Measurements from ENCODE around the gene ADAMTS13. TPM values are rescaled to one million over a fixed set of nuclear protein-coding genes. Genes with fewer than 3 reads are reported as not detected.
"Not testable (repeated sequence)": the region's sequence is repeated elsewhere in the genome, so short reads cannot be mapped to it uniquely, and the experiment has no call there.

Gene ADAMTS13
- polyA plus RNA-seq, 1 donor = 10.9 TPM

DNA sequence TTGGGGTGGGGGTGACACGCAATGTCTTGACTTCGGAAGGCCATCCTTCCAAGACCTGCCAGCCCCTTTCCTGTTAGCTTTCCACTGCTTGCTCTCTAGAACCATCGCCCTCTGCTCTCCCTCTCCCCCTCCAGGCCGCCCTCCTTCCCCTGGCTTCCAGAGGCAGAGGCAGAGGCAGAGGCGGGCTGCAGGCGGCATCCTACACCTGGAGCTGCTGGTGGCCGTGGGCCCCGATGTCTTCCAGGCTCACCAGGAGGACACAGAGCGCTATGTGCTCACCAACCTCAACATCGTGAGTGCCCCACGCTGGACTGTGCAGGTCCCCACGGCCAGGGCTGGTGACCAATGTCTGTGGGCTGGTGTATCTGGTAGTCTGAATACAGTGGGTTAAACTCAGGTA, 2.0 kb downstream of the ADAMTS13 start:
- DNase-seq = no peak

DNA sequence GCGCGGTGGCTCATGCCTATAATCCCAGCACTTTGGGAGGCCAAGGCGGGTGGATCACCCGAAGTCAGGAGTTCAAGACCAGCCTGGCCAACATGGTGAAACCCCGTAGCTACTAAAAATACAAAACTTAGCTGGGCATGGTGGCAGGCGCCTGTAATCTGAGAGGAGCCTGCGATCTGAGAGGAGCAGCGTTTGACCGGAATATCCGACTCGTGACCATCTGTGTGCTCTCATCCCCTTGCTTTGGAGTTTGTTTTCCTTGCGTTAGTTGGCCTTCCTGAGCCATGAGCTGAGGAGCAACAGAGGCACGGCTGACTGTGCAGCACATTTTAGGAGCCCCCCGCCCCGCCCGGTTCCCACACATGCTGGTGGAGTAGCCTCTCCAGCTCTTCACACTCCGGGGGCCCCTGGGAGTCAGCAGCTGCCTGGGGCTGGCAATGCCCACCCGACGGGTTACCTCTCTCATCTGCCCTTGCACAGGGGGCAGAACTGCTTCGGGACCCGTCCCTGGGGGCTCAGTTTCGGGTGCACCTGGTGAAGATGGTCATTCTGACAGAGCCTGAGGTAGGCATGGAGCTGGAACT, 3.0 kb downstream of the ADAMTS13 start:
- no peak for DNase-seq

DNA sequence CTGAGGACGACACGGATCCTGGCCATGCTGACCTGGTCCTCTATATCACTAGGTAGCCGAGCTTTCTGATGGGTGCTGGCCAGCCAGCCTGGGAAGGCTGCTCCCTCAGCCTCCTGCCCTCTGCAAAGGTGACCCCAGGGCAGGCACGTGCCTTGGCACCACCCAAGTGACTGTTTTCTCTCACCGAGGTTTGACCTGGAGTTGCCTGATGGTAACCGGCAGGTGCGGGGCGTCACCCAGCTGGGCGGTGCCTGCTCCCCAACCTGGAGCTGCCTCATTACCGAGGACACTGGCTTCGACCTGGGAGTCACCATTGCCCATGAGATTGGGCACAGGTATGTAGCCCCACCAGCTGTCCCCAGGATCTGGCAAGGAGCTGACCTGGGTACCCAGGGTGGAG, 3.8 kb downstream of the ADAMTS13 start:
- DNase-seq = no peak

DNA sequence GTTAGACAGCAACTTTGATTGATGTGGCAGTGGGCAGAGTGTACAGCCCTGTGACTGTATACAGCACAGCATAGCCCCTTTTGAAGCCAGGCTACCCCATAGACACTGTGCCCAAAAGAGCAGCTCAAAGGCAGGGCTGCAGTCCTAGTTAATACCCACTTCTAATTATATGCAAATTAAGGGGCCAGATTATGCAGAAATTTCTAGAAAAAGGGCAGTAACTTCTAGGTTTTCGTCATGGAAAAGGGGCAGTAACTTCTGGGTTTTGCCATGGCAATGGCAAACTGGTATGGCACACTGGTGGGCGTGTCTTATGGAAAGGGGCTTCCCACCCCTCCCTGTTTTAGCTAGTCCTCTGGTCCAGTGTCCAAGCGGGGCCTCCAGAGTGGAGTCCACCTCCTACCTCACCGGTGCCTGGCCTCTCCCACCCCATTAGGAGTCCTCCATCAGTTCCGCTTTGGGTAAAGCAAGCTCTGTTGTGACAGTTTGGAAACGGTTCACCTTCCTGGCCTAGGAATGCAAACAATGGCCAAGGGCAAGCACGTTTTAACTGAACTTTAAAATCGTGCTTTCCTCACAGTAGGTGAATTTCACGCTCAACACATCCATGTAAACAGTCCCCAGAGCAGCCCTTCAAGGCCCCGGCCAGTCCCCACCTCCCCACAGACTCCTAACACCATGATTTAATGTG, 5.6 kb downstream of the ADAMTS13 start:
- DNase-seq = no peak

DNA sequence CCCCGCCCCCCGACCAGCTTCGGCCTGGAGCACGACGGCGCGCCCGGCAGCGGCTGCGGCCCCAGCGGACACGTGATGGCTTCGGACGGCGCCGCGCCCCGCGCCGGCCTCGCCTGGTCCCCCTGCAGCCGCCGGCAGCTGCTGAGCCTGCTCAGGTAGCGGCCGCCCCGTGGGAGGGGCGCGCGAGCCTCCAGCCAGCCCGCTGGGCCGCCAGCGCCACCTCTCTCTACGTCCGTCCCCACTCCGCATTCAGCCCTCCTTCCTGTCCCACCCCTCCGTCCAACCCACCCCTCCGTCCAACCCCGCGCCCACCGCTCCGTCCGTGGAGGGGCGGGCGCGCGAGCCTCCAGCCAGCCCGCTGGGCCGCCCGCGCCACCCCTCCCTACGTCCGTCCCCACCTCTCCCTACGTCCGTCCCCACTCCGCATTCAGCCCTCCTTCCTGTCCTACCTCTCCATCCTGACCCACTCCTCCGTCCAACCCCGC, 6.5 kb downstream of the ADAMTS13 start:
- peak; percentile 45 for DNase-seq

DNA sequence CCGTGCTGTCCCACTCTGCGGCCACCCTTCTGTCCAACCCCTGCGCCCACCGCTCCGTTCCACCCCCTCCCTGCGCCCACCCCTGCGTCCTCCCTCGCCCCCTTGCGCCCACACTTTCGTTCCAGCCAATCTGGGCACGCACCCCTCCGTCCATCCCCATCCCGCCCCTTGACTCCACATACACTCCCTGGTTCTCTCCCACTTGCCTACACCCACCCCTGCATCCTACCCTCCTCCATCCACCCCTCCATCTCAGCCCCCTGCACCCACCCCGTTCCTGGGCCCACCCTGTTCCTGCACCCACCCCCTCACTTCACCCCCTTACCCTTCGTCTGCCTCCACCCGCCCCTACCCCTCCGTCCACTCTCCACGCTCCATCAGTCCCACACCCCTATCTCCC, 7.0 kb downstream of the ADAMTS13 start:
- DNase-seq = no peak

DNA sequence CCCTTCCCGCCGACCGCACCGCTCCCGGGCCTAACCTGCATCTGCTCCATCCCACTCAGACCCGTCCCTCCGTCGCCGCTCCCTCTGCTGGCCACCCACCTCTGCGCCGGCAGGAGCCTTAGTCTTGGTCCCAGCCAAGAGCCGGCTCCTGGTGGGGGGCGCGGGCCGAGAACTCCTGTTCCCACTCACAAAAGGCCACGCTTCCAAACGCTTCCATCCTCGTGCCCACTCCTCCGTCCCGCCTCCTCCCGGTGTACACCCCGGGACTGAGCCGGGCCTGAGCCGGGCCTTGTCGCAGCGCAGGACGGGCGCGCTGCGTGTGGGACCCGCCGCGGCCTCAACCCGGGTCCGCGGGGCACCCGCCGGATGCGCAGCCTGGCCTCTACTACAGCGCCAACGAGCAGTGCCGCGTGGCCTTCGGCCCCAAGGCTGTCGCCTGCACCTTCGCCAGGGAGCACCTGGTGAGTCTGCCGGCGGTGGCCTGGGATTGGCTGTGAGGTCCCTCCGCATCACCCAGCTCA, 7.5 kb downstream of the ADAMTS13 start:
- peak; percentile 46 for DNase-seq

DNA sequence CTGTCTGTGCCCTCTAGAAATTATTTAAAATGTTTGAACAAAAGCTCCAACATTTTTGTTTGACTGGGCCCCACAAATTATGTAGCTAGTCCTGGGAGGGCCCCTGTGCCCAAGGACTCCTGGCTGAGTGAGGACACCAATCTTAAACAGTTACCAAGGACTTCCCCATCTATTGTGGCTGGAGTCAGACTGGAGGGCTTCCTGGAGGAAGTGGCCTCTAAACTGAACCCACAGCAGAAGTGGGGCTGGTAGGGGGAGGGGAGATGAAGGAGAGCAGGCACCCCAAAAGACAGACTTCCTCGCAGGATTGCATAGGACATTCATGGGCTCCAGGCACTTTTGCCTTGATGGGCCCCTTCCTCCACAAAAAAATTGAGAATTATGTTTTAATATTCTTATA, 8.1 kb downstream of the ADAMTS13 start:
- no peak for DNase-seq

DNA sequence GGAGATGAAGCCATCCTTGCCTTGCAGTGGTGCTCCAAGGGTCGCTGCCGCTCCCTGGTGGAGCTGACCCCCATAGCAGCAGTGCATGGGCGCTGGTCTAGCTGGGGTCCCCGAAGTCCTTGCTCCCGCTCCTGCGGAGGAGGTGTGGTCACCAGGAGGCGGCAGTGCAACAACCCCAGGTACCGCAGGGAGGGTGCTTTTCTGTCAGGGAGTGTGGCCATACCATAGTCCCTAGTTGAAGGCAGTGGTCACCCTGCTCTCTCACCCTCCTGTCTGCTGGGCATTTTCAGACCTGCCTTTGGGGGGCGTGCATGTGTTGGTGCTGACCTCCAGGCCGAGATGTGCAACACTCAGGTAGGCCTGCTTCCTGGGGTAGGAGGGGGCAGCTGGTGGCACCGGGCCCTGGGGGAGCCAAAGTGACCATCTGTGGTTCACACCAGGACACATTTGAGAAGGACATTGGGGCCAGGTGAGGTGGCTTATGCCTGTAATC, 11.2 kb downstream of the ADAMTS13 start:
- DNase-seq = no peak

DNA sequence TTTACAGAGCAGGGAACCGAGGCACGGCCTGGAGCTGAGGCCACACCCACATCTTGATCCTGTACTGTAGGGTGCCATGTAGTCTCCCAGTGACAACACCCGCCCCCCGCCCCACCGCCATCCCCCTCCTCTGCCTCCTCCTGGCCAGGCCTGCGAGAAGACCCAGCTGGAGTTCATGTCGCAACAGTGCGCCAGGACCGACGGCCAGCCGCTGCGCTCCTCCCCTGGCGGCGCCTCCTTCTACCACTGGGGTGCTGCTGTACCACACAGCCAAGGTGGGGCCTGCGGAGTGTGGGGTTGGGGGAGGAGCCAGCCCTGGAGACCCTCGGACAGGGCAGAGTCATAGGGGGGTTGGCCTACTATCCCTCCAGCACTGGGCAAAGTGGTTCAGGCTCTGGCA, 14.5 kb downstream of the ADAMTS13 start:
- no peak for DNase-seq

DNA sequence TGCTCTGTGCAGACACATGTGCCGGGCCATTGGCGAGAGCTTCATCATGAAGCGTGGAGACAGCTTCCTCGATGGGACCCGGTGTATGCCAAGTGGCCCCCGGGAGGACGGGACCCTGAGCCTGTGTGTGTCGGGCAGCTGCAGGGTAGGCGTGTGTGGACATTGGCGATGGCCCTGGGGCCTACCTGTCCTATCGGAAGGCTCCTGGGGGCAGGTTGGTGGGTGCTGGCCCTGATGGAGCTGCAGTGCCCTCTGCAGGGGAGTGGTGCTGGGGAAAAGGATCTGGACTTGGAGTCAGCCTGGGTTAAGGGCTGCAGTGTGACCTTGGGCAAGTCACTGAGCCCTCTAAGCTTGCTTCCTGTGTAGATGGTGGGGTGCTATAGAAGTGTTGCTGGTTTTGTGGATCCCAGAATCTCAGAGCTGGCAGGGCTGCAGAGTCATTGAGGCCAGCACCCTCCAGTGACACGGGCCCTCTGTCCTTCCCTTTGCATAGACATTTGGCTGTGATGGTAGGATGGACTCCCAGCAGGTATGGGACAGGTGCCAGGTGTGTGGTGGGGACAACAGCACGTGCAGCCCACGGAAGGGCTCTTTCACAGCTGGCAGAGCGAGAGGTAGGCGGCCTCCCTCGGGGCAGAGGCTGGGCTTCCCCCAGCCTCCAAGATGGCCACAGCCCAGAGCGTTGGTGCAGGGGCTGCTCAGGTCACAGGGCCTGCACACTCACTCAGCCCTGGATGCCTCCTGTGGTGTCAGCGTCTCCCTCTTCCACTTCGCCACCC, 15.8 kb downstream of the ADAMTS13 start:
- DNase-seq = no peak

DNA sequence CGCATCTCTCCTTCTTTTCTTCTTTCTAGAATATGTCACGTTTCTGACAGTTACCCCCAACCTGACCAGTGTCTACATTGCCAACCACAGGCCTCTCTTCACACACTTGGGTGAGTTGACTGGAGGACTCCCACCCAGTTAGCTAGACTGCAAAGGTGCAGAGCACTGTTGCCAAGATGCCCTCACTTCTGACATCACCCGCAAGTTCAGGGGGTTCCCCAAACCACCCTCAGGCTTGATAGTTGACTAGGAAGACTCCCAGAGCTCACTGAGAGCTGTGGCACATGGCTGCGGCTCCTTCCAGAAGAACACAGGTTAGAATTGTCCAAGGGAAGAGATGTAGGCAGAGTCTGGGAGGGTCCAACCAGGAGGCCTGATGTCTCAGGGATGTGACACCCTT, 17.2 kb downstream of the ADAMTS13 start:
- DNase-seq = no peak

DNA sequence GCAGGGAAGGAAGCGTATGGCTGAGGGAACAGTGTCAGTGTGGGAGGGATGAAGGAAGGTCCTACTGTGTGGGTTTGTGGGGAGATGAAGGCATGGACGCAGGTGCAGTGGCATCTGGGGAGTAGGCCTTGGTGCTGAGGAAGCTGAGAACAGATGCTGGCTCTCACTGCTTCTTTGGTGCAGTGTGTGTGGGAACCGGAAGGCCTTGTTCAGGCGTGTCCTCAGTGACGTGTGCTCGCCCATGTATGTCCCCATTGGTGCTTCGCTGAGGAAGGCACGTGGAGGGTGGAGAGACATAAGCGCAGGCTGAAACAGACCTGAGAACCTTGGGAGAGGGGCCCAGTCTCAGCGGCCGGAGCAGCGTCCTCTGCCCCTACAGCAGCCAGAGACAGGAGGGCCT, 18.7 kb downstream of the ADAMTS13 start:
- DNase-seq = no peak

DNA sequence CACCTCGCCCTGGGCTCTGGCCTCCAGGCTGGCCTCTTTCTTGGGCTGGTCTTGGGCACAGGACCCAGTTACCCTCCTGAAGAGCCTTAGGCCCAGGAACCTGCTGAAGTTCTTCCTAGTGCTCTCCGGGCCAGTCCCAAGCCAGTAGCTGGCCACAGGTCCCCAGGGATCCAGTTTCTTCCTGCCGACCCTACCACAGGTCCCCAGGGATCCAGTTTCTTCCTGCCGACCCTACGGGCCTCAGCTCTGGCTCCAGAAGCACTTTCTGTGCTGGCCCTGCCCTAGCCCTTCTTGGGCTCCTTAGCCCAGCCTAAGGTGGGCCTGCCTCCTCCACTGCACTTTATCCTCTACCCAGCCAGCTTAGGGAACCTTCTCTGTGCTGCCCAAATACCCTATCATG, 19.4 kb downstream of the ADAMTS13 start:
- no peak for DNase-seq

DNA sequence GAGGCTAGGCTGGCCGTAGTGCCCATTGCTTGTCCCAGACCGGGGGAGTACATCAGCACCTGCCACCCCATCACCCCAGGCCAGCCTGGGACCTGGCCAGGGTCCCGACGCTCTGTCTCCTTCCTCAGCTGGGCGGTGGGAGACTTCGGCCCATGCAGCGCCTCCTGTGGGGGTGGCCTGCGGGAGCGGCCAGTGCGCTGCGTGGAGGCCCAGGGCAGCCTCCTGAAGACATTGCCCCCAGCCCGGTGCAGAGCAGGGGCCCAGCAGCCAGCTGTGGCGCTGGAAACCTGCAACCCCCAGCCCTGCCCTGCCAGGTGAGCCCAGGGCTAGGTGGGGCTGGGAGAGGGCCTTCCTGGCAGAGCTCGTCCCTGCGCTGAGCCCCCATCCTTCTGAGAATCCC, 21.1 kb downstream of the ADAMTS13 start:
- no peak for DNase-seq

DNA sequence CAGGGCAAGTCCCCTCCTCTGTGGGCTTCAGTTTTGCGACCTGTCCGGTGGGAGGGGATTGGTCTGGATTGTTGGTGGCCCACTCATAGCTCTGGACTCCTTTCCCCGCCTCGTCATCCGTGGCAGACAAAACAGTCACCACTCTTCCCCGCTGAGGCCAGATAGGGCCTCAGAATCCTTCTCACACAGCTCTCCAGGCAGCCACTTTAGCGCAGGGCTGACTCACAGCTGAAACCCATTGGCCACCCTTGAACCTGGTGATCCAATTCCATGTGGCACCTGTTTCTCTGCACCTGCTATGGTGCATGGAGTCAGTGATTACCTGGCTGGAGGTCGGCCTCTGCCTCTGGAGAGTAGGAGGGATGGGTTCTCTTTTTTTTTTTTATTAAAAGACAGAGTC, 21.8 kb downstream of the ADAMTS13 start:
- DNase-seq = no peak

DNA sequence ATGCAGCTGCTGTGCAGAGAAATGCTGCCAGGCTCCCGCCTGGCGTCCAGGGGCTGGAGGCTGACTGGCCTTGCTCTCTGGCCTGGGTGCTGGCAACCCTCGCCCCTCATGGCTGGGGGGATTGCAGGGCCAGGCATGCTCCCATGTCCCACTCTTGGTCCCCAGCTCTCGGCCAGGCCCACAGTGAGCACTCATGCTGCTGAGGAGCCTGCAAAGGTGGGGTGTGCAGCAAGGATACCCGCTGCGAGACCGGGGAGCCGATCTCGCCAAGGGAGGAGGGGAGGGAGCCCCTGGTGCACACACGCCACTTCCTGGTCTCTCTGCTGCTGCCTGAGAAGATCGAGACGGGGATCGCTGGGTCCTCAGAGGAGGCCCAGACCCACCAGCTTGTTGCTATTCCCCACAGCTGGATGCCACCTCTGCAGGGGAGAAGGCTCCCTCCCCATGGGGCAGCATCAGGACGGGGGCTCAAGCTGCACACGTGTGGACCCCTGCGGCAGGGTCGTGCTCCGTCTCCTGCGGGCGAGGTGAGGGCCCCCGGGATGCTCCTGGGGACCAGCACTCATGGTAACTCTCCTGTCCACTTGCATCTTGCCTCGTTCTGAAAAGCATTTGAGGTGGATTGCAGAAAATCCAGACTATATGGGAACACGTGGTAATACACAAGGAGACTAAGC, 23.3 kb downstream of the ADAMTS13 start:
- no peak for DNase-seq

DNA sequence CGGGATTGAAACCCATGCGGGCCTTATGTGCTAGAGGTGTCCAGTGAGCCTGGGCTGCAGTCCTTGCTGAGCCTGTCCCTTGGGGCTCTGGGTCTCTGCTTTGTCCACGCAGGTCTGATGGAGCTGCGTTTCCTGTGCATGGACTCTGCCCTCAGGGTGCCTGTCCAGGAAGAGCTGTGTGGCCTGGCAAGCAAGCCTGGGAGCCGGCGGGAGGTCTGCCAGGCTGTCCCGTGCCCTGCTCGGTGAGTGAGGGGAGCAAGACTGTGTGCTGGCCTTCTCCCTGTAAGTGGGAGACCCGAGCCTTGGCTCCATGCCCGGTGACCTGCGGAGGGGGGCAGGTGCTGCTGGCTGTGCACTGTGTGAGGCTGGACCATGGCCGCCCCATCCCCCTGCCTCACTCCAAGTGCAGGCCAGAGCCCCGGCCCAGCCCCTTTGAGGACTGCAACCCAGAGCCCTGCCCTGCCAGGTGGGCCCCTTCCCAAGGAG, 26.4 kb downstream of the ADAMTS13 start:
- no peak for DNase-seq

DNA sequence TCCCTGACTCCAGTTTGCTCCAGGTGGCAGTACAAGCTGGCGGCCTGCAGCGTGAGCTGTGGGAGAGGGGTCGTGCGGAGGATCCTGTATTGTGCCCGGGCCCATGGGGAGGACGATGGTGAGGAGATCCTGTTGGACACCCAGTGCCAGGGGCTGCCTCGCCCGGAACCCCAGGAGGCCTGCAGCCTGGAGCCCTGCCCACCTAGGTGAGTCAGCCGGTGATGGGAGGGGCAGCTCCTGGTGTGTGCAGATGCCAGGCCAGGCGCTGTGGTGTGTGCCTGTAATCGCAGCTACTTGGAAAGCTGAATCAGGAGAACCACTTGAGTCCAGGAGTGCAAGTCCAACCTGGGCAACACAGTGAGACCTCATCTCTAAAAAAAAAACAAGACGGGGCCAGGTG, 27.6 kb downstream of the ADAMTS13 start:
- no peak for DNase-seq

DNA sequence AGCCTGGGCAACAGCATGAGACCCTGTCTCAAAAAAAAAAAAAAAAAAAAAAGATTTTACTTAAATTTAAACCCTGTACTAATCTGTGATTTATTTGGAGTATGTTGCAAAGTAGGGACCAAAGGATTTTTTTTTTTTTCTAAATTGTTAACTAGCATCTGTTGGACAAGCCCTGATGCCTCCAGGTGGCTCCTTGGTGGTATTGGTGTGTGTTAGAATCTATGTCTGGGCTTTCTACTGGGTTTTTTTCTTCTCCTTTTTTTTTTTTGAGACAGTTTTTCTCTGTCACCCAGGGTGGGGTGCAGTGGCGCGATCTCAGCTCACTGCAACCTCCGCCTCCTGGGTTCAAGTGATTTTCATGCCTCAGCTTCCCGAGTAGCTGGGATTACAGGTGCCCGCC, 29.7 kb downstream of the ADAMTS13 start:
- not testable (repeated sequence) for DNase-seq

DNA sequence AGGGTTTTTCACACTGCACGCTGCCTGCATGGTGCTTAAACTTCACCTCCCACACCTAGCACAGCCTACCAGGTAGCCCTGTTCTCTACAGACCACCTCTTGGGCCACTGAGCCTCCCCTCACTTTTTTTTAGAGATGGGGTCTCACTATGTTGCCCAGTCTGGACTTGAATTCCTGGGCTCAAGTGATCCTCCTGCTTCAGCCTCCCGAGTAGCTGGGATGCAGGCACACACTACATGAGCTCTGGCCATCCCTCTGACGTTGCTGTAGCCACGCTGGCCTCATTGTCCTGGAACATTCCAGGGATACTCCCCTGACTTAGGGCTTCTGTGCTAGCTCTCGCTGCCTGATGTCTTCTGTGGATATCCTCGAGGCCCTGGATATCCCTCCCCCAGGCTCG, 30.4 kb downstream of the ADAMTS13 start:
- no peak for DNase-seq

DNA sequence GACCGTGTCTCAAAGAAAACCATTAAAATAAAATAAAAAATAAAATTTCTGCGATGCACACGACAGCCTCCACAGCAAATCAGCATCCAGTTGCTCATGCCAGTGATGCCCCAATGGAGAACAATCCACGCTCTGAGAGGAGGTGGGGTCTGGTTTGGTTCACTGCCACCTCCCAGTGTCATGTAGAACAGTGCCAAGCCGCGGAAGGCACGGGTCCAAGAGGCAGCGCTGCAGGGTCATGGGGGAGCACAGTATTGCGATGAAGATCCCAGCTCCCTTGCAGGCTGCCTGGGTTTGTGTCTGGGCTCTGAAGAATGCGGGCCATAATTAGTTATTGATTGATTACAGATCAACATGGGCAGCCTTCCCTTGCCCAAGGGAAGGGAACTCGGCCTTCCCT, 31.5 kb downstream of the ADAMTS13 start:
- no peak for DNase-seq

Data from left kidney (tissue), 2 donors.